K562 (cell line): ENCODE measurements around the gene GALNT5. TPM values are rescaled to one million over a fixed set of nuclear protein-coding genes. Genes with fewer than 3 reads are reported as not detected.
A peak's percentile ranks its signal among the peaks of the same experiment; 100 is the strongest.

Experiments used
- ATAC-seq: fragments of 200-7000 bp; cut with Tn5 transposase; 3 replicates; pipeline ENCODE4 v1.9.1; 2020; ENCODE audit warnings: moderate library complexity
- BruUV-seq: library from RNA; stranded (reverse); fragments of 400-500 nt; replicated peaks from 2 replicates; lab custom pipeline; 2021; lab: Mats Ljungman, UMichigan
- CTCF ChIA-PET: fragments of 300-600 bp; formaldehyde crosslinking; extraction: SDS; loops from one replicate; lab custom pipeline; 2021; ENCODE audit warnings: low intra/inter-chr PET ratio; lab: Yijun Ruan, JAX
- POLR2A ChIA-PET: fragments of 300-600, 350-650 bp; sonication (Branson Sonifier 250); formaldehyde crosslinking; extraction: SDS; loops from one replicate; lab custom pipeline; 2021; ENCODE audit warnings: antibody characterized with exemption, inconsistent platforms; lab: Yijun Ruan, JAX
- DNase-seq, 4 experiments: peaks; one replicate each; pipeline versions ENCODE4 v3.0.0 to v3.0.0-alpha.2; 2011 to 2018; ENCODE audit warnings: low spot score in 3 of 4, mixed read lengths in 3 of 4; ENCODE audit errors: extremely low read depth in 1 of 4
- FAIRE-seq: peaks from 2 replicates; lab custom pipeline; 2011; peaks lifted over from hg19 to GRCh38; lab: Jason Lieb, UNC
- H2AFZ ChIP-seq: 2 replicates; pipeline ENCODE4 v1.6.0; 2011; ENCODE audit warnings: low read depth, low read length, control low read depth, inconsistent platforms
- H3K27ac ChIP-seq: fragments of 200-600 bp; 3 replicates; pipeline ENCODE4 v1.8.0; 2011; ENCODE audit warnings: low read depth, mild to moderate bottlenecking, control low read depth, inconsistent platforms, low read length, moderate library complexity, mixed read lengths; ENCODE audit errors: extremely low read depth
- H3K27me3 ChIP-seq, 2 experiments: fragments of 300-600 bp in 1 of 2; 2 replicates in 1 of 2; 3 replicates in 1 of 2; pipeline versions ENCODE4 v1.6.0 to v1.8.0; 2011; ENCODE audit warnings: inconsistent platforms in 2 of 2, low read length in 2 of 2, mild to moderate bottlenecking in 1 of 2, mixed read lengths in 1 of 2, moderate library complexity in 1 of 2; ENCODE audit not compliant: control insufficient read depth in 2 of 2, insufficient read depth in 2 of 2
- H3K36me3 ChIP-seq: fragments of 300-600 bp; 3 replicates; pipeline ENCODE4 v1.8.0; 2011; ENCODE audit warnings: mild to moderate bottlenecking, low read length, inconsistent platforms; ENCODE audit not compliant: control insufficient read depth, insufficient read depth
- H3K4me1 ChIP-seq, 2 experiments: fragments of 200-600 bp in 1 of 2; replicated peaks in 1 of 2; 2 replicates in 1 of 2; 3 replicates in 1 of 2; pipeline versions ENCODE4 v1.5.1 to v1.8.0; 2011; ENCODE audit warnings: inconsistent platforms in 2 of 2, low read length in 2 of 2, mild to moderate bottlenecking in 1 of 2, mixed read lengths in 1 of 2, moderate library complexity in 1 of 2; ENCODE audit not compliant: control insufficient read depth in 2 of 2, insufficient read depth in 2 of 2
- H3K4me2 ChIP-seq: 2 replicates; pipeline ENCODE4 v1.6.1; 2011; ENCODE audit warnings: low read length, control low read depth, inconsistent platforms, mixed read lengths; ENCODE audit not compliant: insufficient read depth
- H3K4me3 ChIP-seq: fragments of 200-600 bp; sonication (generic), shearing (Covaris generic); 2 replicates; pipeline ENCODE4 v1.5.1; 2016; ENCODE audit warnings: control low read depth, inconsistent platforms
- H3K79me2 ChIP-seq: fragments of 200-600 bp; 3 replicates; pipeline ENCODE4 v1.8.0; 2011; ENCODE audit warnings: low read length, inconsistent platforms; ENCODE audit not compliant: control insufficient read depth, insufficient read depth
- H3K9ac ChIP-seq, 2 experiments: 2 replicates each; pipeline versions ENCODE4 v1.6.0 to v1.6.1; 2011; ENCODE audit warnings: low read depth in 2 of 2, low read length in 2 of 2, control low read depth in 1 of 2, inconsistent platforms in 1 of 2, mild to moderate bottlenecking in 1 of 2, mixed read lengths in 1 of 2; ENCODE audit not compliant: insufficient read depth in 1 of 2
- H3K9me1 ChIP-seq: one replicate; pipeline ENCODE4 v1.6.0; 2011; ENCODE audit warnings: inconsistent platforms, mild to moderate bottlenecking, low read length, moderate library complexity; ENCODE audit not compliant: control insufficient read depth, insufficient read depth
- H3K9me3 ChIP-seq: replicated peaks from 2 replicates; pipeline ENCODE4 v1.5.1; 2011; ENCODE audit warnings: low read depth, low read length, inconsistent platforms; ENCODE audit not compliant: control insufficient read depth, insufficient read depth
- H4K20me1 ChIP-seq: replicated peaks from 2 replicates; pipeline ENCODE4 v1.6.1; 2011; ENCODE audit warnings: low read length, inconsistent platforms, mixed read lengths; ENCODE audit not compliant: control insufficient read depth, insufficient read depth
- FOXP1 ChIP-seq: sonication (generic); formaldehyde crosslinking; IDR thresholded peaks from 2 replicates; pipeline ENCODE4 v1.8.0; 2022; ENCODE audit warnings: mild to moderate bottlenecking, missing genetic modification reagents
- L3MBTL2 ChIP-seq: fragments of 450-650 bp; IDR thresholded peaks from 2 replicates; pipeline ENCODE4 v1.6.1; 2016; ENCODE audit warnings: mild to moderate bottlenecking, moderate library complexity
- MBD2 ChIP-seq: sonication (generic); IDR thresholded peaks from 2 replicates; pipeline ENCODE4 v1.6.1; 2016; ENCODE audit warnings: low read depth, borderline replicate concordance
- POLR2B ChIP-seq: fragments of 450-650 bp; IDR thresholded peaks from 2 replicates; pipeline ENCODE4 v1.6.1; 2018; ENCODE audit warnings: low read depth; ENCODE audit not compliant: partially characterized antibody
- PTBP1 ChIP-seq: fragments of 200-400 bp; formaldehyde crosslinking; IDR thresholded peaks from 2 replicates; pipeline ENCODE4 v1.6.1; 2017; ENCODE audit warnings: low read depth, low read length
- U2AF1 ChIP-seq: fragments of 200-400 bp; formaldehyde crosslinking; optimal IDR thresholded peaks from 2 replicates; pipeline ENCODE3; 2017; ENCODE audit warnings: mild to moderate bottlenecking, low read depth, low read length, moderate library complexity
- XRCC4 ChIP-seq: IDR thresholded peaks from one replicate; pipeline ENCODE4 v1.6.1; 2011; ENCODE audit not compliant: insufficient read depth, insufficient read length; ENCODE audit errors: extremely low read depth
- ZFPM2 ChIP-seq: fragments of 250-450 bp; sonication (Bioruptor Pico); IDR thresholded peaks from 2 replicates; pipeline ENCODE4 v1.5.1; 2022; ENCODE audit warnings: mild to moderate bottlenecking
- ZNF324 ChIP-seq: fragments of 250-450 bp; sonication (Bioruptor Pico); IDR thresholded peaks from 2 replicates; pipeline ENCODE4 v1.4.0; 2020; ENCODE audit warnings: mild to moderate bottlenecking
- ZNF785 ChIP-seq: fragments of 250-450 bp; sonication (Bioruptor Pico); IDR thresholded peaks from 2 replicates; pipeline ENCODE4 v1.4.0; 2020; ENCODE audit warnings: mild to moderate bottlenecking
- WGBS: fragments of 100-300 bp; shearing (Covaris generic); methylation state at CpG from one replicate; pipeline ENCODE4 v1.1.6; 2016; ENCODE audit warnings: low coverage, mixed read lengths; ENCODE audit not compliant: insufficient coverage; ENCODE audit errors: missing lambda C conversion rate; 5-methylcytosine and 5-hydroxymethylcytosine counted together
- in situ Hi-C: fragments of 300-500 bp; cut with MboI; formaldehyde crosslinking; loops from 4 replicates; pipeline ENCODE4 v1.15.0; 2018; ENCODE audit warnings: inconsistent platforms, mixed read lengths
- intact Hi-C: fragments of 100-400 bp; cut with micrococcal nuclease; formaldehyde crosslinking; loops from 2 replicates; pipeline ENCODE4 v1.14.2; 2022
- polyA plus RNA-seq, 8 experiments: library from polyadenylated mRNA; depleted of rRNA in 4 of 8; stranded (reverse) in 5 of 8; unstranded in 3 of 8; fragments of >200 nt; fragmentation: Nextera tagmentation in 2 of 8; fragmentation: Illumina TruSeq in 1 of 8; extraction: Ambion mirVana in 2 of 8; extraction: Trizol in 1 of 8; gene quantifications; 2 replicates each; pipeline versions ENCODE4 v1.2.1 to v1.2.3, GENCODE V29; 2011 to 2014; ENCODE audit warnings: inconsistent platforms in 1 of 8, missing spikeins in 1 of 8
- total RNA-seq, 7 experiments: library from RNA; depleted of rRNA in 6 of 7; stranded (reverse); fragments of >200 nt in 6 of 7; fragmentation: Illumina TruSeq in 2 of 7; extraction: Trizol in 2 of 7; gene quantifications; 2 replicates each; pipeline versions ENCODE4 v1.2.1 to v1.2.3, GENCODE V29; 2011 to 2021; ENCODE audit warnings: low replicate concordance in 1 of 7
- TF ChIP-seq, protein P1 (sequence below): fragments of 450-650 bp; conservative IDR thresholded peaks from 2 replicates; pipeline ENCODE4 v1.6.1; 2016; ENCODE audit warnings: missing genetic modification characterization, low read depth, mild to moderate bottlenecking, missing compliant biosample characterization, moderate library complexity
- TF ChIP-seq, protein P2 (sequence below): fragments of 200-800 bp; sonication (Bioruptor generic); IDR thresholded peaks from 2 replicates; pipeline ENCODE4 v1.6.1; 2016; ENCODE audit warnings: missing genetic modification characterization, missing compliant biosample characterization

GALNT5 gene
- total and polyA plus RNA-seq, 9 of the 15 experiments (the other 6 are each of a cell fraction or from before 2014, with no cell fraction given): 21.6 to 73.0 (median 54.7) TPM

DNA sequence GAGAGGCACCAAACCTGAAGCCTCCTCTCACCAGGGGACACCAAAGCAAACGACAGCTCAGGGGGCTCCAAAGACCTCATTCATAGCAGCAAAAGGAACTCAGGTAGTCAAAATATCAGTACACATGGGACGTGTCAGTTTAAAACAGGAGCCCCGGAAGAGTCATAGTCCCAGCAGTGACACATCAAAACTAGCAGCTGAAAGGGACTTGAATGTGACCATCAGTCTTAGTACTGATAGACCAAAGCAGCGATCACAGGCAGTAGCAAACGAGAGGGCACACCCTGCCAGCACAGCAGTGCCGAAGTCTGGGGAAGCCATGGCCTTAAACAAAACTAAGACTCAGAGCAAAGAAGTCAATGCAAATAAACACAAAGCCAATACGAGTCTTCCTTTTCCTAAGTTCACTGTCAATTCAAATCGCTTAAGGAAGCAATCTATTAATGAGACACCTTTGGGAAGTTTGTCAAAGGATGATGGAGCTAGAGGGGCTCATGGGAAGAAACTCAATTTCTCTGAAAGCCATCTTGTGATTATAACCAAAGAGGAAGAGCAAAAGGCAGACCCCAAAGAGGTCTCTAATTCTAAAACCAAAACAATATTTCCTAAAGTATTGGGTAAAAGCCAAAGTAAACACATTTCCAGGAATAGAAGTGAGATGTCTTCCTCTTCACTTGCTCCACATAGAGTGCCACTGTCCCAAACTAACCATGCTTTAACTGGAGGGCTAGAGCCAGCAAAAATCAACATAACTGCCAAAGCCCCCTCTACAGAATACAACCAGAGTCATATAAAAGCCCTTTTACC, 1.2 kb downstream of the GALNT5 start:
- DNase-seq (peak; percentile 46 to 92 (median 62)), FAIRE-seq (peak; percentile 78), ATAC-seq (peak; percentile 72)
- CTCF ChIA-PET: no interaction called here
- BruUV-seq: no TSS peak
- no peaks in the 10 kb centered on the region for H3K27me3 ChIP-seq
- H3K4me2 ChIP-seq: peak overlapping the region; percentile 93
- H3K9ac ChIP-seq: peak overlapping the region; percentile 90 to 92
- intact Hi-C loops: loop anchor here (2.0 kb wide), 1 partner anchor 64 kb away; no protein-coding TSS in a partner anchor
- H2AFZ ChIP-seq: peak overlapping the region; percentile 86; the same call in 1 of the 2 replicates
- in situ Hi-C loops: no loop called here
- no peaks in the 10 kb centered on the region for H3K9me1 ChIP-seq
- WGBS: under 1% methylated on average over 8 of the region's 8 CpGs
- peak overlapping the region; percentile 94 for H3K27ac ChIP-seq
- no peaks in the 10 kb centered on the region for H3K9me3 ChIP-seq
- POLR2A ChIA-PET: interaction anchor here (0.7 to 5.9 kb wide), 12 partner anchors 10 to 188 kb away, joined by 3 to 28 read pairs (median 4); no protein-coding TSS in a partner anchor
- peaks cover 80% of the 10 kb centered on the region for H3K79me2 ChIP-seq
- H3K36me3 ChIP-seq: peaks cover 21% of the 10 kb centered on the region
- H3K4me1 ChIP-seq: peaks cover 3 to 26% of the 10 kb centered on the region in 2 experiments; a peak in 3 of 5 replicates
- H4K20me1 ChIP-seq: no peaks in the 10 kb centered on the region
- peak overlapping the region; percentile 53 for H3K4me3 ChIP-seq
- no peak for TF ChIP-seq MBD2
- no peak for TF ChIP-seq ZNF785 (CRISPR knock-in tag)
- TF ChIP-seq FOXP1 (CRISPR knock-in tag): 0 out of 2 replicates have a peak, but pooled peaks have one; percentile 41
- TF ChIP-seq, protein P1, sequence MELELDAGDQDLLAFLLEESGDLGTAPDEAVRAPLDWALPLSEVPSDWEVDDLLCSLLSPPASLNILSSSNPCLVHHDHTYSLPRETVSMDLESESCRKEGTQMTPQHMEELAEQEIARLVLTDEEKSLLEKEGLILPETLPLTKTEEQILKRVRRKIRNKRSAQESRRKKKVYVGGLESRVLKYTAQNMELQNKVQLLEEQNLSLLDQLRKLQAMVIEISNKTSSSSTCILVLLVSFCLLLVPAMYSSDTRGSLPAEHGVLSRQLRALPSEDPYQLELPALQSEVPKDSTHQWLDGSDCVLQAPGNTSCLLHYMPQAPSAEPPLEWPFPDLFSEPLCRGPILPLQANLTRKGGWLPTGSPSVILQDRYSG (tag): peak; percentile 88
- no peak for TF ChIP-seq U2AF1
- TF ChIP-seq ZNF324 (CRISPR knock-in tag): no peak
- TF ChIP-seq, protein P2, sequence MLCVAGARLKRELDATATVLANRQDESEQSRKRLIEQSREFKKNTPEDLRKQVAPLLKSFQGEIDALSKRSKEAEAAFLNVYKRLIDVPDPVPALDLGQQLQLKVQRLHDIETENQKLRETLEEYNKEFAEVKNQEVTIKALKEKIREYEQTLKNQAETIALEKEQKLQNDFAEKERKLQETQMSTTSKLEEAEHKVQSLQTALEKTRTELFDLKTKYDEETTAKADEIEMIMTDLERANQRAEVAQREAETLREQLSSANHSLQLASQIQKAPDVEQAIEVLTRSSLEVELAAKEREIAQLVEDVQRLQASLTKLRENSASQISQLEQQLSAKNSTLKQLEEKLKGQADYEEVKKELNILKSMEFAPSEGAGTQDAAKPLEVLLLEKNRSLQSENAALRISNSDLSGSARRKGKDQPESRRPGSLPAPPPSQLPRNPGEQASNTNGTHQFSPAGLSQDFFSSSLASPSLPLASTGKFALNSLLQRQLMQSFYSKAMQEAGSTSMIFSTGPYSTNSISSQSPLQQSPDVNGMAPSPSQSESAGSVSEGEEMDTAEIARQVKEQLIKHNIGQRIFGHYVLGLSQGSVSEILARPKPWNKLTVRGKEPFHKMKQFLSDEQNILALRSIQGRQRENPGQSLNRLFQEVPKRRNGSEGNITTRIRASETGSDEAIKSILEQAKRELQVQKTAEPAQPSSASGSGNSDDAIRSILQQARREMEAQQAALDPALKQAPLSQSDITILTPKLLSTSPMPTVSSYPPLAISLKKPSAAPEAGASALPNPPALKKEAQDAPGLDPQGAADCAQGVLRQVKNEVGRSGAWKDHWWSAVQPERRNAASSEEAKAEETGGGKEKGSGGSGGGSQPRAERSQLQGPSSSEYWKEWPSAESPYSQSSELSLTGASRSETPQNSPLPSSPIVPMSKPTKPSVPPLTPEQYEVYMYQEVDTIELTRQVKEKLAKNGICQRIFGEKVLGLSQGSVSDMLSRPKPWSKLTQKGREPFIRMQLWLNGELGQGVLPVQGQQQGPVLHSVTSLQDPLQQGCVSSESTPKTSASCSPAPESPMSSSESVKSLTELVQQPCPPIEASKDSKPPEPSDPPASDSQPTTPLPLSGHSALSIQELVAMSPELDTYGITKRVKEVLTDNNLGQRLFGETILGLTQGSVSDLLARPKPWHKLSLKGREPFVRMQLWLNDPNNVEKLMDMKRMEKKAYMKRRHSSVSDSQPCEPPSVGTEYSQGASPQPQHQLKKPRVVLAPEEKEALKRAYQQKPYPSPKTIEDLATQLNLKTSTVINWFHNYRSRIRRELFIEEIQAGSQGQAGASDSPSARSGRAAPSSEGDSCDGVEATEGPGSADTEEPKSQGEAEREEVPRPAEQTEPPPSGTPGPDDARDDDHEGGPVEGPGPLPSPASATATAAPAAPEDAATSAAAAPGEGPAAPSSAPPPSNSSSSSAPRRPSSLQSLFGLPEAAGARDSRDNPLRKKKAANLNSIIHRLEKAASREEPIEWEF: 0 out of 2 replicates have a peak, but pooled peaks have one; percentile 22
- no peak for TF ChIP-seq XRCC4
- TF ChIP-seq ZFPM2 (CRISPR knock-in tag): no peak
- peak; percentile 77 for TF ChIP-seq L3MBTL2
- TF ChIP-seq PTBP1: no peak
- TF ChIP-seq POLR2B: peak; percentile 92
